Fibroblast of skin of scalp (primary cell): ENCODE results near the gene TEX29.
A peak's percentile ranks its signal among the peaks of the same experiment; 100 is the strongest.

Experiments used
- DNase-seq: peaks from one replicate; pipeline ENCODE4 v3.0.0-alpha.2; 2013

The TEX29 gene

DNA sequence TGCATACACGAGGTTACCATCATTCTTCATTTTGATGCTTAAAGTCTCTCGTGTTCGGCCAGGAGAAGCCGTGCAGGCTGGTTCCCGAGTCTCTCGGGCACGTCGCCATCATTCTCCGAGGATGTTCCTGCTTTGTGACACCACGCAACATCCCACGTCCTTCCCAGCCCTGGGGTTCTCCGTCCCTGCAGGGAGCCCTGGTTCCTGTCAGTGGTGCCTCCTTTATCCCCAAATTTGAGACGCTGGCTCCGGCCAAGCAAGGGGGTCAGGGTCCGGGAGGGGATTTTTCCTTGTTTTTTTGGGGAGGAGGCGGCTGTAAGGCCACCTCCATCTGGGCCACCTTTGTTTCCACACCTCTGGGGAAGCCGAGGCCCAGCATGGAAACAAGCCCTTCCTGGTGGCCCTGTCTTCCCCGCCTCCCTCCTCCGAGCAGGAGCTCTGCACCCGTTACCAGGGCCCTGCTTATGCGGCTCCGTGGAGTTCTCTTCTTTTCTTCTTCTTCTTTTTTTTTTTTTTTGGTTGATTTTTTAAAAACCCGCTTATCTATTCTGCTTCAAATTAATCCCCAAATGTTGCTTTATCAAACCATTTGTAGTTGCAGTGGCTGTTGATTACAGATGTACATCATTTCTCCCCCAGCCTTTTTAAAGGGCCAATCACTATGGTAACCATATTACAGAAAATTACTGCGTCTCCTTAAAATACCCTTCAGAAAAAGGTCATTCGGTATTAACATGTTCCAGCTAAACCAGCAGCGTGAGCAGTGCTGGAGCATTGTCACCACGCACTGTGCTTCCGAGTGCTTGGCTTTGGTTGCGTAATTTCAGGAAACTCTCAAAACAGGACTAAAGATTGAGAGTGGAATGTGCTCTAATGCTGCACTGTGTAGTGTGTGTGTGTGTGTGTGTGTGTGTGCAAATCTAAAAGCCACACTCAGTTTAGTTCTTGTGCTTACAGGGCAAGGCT lies 50.4 kb downstream of the TEX29 start:
- DNase-seq: peak; percentile 5

DNA sequence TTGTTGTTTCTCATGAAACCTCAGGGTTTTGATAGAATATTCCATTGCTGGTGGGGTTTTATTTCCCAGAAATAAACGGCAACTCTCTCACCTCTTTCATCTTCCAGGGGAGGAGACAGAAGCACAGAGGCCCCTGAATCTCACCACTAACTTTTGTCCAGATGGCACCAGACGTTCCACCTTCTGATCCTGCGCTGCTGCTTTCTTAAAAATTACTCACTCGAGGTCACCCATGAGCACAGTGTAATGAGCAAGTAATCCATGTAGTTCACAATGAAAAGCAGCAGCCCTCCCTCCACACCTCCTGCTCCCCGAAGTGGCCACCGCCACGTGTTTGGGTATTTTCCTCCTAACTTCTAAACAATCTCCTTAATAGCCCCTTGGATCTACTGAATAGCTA lies 51.3 kb downstream of the TEX29 start:
- no peak for DNase-seq

DNA sequence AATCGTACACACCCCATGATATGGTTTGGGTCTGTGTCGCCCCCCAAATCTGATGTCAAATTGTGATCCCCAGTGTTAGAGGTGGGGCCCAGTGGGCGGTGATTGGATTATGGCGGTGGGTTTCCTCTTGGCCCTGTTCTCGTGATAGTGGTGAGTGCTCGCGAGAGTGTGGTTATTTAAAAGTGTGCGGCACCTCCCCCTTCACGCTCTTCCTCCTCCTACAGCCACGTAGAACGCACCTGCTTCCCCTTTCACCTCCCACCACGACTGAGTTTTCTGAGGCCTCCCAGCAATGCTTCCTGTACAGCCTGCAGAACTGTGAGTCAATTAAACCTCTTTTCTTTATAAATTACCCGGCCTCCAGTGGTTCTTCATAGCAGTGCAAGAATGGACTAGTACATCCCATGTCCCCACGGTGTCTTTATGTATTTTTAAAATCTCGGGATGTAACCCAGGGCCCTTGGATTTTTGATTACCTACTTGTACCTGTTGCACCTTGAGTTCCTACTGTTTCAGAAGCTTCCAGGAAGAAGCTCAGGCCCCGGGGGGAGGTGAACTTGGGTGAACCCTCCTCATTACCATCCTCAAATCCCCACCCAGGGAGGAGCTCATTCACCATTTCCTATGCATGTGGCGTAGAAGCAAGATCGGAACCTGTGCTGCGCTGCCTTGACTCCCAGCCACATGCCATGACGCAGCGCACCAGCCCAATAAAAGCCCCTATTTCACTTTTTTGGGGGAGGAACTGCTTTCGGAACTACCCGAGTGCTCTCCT lies 52.4 kb downstream of the TEX29 start:
- no peak for DNase-seq

DNA sequence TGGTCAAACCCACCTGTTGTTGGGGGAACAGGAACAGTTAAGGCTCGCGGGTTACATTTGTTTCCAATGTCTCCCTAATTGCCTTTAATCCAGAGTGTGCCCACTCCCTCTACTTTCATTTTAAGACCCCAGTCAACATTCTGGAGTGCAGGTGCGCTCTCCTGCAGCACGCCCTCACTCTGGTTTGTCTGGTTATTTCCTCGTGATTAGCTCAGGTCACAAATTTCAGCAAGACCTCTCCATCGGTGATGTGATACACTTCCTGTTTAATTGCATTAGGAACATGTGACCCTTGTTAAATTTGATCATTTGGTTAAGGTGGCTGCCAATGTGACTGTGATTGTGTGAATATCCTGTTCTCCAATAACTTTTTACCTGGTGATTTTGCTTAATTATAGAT lies 53.0 kb downstream of the TEX29 start:
- no peak for DNase-seq

DNA sequence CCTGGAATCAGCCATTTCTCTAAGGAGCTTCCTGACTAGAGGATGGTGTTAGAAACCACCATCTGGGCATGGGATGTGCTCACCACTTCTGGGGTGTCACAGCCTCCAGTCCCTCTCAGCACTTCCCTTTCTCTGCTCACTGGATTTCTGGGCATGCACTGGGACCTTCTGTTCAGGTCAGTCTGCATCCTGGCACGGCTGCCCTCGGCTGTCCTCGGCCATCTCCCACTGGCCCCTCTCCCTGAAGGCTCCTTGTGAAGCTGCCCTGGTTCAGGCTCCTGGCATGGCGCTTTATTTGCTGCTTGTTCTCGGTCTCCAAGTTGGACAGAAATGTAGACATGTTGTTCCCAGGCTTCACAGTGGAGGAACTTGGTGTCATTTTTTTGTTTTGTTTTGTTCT lies 60.0 kb downstream of the TEX29 start:
- no peak for DNase-seq

DNA sequence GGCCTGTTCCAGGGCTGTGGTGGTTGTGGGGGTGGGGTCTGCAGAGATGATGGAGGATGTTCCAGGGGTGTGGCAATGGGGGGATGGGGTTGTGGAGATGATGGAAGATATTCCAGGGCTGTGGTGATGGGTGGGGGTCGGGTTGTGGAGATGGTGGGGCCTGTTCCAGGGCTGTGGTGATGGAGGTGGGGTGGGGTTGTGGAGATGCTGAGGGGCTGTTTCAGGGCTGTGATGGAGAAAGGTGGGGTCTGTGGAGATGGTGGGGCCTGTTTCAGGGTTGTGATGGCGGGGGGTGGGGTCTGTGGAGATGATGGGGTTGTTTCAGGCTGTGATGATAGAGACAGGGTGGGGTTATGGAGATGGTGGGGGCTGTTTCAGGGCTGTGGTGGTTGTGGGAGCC lies 62.0 kb downstream of the TEX29 start:
- no peak for DNase-seq

DNA sequence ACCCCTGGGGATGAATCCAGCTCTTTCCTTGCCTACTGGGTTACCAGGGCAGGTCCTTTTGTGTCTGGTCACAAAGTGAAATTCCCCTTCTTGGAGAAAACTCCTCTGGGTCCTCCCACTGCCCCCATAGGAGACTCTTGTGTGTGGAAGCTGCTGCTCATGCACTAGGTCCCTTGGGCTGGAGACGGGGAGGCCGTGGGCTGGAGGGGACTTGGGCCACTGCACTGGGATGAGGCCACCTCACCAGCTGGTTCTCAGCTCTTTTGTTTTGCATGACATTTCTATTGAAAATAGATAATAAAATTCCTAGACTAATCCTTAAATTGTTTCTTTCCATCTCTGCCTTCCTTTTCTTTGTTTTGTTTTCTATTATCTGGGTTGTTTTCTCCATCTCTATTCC lies 62.4 kb downstream of the TEX29 start:
- no peak for DNase-seq

DNA sequence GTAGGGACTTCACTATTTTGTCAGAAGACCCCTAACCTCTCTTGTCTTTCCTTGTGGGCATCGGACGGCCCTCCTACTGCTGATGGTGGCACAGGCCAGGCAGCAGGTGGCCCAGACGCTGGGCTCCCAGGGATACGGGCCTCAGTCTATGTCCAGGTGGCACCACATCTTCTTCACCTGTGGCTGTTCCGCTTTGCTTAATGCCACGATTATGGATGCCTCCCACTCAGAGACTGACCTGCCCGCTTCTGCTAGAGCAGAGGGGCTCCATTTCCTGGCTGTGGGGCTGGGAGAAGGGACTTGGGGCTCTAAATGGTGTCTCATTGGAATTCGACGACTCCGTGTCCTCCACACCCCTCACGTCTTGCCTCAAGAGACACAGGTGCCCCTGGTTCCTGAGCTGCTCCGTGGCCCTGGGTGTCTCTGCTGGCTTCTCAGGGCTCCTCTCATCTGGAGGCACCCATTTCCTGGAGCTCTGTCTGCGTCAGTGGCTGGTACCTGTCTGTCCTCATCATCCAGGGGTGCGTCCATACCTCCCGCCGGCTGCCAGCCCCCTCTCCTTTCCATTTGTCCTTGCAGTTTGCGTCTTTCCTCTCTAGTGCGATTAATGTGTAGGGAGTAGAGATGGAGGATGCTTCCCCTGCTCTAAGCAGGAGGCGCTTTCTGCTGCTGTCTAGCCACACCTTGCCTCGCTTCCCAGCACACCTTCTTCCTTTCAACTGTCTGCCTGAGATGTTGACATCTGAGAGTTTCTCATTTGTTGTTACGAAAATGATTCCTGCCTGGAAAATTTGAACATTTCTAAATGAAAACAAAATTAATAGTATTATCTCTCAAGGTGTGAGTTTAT lies 63.4 kb downstream of the TEX29 start:
- no peak for DNase-seq

DNA sequence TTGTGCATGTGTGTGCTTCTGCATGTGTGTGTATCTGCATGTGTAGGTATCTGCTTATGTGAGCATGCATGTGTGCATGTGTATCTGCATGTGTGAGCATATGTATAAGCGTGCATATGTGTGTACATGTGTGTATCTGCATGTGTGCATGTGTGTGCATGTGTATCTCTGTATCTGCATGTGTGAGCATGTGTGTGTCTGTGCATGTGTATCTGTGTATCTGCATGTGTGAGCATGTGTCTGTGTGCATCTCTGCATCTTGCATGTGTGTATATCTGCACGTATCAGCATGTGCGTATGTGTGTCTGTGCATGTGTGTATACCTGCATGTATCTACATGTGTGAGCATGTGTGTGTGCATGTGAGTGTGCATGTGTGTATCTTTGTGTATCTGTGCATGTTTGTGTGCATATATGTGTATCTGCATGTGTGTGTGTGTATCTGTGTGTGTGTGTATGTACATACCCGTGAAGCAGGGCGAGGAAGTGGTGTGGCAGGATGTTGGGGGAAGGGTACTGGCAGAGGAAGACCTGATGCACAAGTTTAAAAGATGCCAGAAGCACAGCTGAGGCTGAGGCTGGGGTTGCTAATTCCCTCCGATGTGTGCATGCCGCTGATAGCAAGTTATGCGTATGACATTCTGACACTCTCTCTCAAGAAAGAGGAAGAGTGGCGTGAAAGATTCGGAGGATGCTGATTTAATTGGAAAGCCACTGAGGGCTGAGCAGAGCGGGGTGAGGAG lies 64.2 kb downstream of the TEX29 start:
- DNase-seq: no peak

DNA sequence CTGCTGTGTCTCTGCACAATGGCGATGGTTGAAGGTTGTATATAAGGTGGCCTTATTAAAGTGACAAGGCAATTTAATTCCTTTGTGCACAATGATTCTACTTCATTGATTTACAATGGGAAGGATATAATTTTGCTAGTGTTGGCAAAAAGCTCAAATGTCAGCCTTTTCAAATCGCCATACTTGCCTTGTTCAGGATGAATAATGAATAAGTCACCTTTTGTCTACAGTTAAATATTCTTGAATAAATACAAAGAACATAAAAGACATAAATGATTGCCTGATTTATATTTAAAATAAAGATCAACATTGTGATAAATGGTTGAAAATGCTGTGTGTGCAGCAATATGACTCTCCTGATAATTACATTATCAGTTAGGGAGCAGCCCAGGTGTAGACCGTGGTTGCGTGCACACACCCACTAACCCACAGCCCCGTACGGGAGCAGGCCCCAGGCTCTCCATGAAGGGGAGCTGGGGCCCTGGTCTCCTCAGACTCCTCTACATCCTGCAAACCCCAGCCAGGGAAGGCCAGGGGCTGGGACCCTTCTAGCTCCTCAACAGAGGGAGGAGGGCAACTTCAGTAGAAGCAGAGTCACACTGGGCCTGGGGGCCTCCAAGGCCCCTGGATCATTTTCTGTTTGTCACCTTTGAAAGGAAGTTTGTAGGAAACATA lies 64.9 kb downstream of the TEX29 start:
- no peak for DNase-seq

DNA sequence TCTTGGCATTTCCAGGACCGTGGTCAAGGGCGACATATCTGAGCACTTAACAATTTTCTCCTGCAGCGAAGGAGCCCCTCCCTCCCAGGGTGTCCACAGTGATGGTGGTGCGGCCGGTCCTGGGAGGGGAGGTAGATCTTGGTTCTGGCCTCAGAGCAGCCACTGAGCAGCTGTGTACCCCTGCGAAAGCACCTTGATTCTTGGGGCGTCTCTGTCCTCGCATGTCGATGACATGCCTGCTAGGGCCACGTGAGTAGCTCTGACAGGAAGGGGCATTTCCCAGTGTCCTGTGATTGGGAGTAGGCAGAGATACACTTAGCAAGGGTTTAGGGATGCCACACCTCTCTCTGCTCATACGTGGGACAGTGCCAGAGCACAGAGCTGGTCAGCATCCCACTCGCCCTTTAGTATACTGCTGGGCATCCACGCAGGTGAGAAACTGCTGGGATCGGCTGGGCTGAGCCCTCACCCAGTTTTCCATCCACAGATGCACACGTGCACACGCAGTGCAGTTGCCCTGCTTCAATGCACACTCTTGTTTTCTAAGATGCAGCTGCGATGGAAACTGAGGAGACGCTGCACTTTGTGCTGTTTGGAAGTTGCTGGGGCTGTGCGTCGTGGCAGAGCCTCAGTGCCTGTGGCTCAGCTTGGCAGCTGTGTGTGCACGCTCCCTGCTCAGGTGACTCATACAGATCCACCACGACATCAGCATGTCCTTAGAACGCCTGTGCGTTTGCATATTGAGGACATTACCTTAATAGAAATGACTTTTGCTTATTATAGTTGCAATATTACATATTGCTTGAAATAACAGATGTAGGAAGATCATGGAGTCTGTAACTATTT lies 66.8 kb downstream of the TEX29 start:
- no peak for DNase-seq

DNA sequence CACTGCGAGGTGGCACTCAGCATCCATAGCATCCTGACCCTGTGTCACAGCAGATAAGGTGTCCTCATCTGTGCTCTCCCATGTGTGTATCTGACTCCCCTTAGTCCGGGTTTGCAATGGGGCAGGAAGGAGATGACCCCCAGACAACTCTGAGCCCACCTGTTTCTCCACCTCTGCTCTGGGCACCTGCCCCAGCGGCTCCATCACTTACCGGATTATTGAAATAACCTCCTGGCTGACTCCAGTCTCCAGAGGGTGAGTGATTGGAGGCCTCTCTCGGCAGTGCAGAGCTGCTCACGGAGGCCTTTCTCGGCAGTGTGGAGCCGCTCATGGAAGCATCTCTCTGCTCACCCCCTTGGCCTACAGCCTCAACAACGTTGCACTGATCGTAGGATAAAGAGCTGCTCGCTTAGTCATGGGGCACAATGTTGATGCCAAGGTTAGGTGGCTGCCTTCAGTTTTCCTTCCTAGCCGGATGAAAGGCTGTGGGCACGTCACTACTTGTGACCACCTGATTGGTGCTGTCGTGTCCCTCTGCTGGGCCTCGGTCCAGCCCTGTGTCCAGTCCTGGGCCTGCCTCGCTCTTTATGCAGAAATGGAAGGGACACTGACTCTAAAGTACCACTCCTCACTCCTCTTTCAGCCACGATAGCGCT lies 67.6 kb downstream of the TEX29 start:
- DNase-seq: no peak

DNA sequence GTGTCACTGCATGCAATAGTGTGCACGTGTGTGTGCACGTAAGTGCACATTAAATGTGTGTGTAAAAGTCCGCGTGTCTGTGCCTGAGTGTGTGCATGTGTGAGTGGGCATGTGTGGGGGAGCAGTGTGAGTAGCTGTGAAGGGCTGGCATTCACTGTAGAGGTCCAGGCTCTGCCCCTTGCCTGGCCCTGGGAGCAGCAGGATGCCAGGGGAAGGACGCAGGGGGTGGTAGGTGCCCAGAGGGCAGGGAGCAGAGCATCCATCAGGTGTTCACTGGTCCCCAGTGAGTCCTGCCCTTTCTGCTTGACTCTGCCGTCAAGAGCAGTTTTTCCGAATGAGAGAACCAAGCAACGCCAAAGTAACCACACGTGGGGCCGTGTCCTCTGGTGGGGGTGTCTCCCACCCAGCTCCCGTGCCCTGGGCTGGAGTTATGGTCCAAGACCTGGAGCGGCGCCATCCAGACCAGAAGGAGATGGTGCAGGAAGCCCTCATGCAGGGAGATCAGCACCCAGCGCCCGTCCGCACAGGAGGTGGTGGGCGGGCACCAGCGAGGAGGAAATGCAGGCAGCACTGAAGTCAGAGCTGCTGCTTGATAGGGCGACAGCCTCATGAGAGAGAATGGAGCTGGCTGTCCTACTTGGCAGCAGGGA lies 68.5 kb downstream of the TEX29 start:
- DNase-seq: no peak

DNA sequence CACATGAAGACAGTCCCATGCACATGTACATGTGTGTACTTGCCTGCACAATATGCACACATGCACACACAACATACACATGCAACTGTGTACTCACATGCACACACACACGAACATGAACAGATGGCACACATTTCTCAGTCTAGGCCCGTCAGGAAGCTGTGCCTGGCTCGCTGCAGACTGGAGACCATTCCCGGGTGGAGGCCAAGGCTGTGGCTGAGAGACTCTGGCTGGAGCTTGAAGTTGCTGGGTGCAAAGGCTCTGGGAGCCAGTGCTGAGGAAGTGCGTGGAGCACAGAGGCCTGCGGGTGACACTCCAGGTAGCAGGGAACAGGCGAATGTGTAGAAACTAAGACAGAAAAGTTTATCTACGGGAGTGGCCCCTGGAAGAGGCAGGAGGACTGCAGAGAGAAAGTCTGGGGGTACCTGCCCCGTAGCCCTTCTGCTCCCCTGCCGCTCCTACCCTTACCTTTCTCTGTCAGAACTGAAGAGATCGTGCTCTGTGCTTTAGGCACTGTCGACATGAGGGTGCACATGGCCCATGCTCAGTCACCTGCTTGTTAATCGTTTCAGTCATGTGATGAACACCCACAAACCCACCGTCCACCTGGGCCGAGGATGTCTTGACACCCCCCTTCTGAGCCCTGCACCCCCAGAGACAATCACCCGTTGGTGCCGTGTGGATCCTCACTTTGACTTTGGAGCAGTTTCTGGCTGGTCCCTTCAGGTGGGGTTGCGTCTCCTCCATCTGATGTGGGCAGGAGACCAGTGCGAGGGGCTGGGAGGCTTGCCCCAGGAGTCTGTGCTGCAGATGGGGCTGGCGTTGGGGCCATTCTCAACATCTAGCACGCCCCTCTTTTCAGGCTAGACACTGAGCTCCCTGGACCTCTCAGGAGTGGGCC lies 69.4 kb downstream of the TEX29 start:
- DNase-seq: no peak

DNA sequence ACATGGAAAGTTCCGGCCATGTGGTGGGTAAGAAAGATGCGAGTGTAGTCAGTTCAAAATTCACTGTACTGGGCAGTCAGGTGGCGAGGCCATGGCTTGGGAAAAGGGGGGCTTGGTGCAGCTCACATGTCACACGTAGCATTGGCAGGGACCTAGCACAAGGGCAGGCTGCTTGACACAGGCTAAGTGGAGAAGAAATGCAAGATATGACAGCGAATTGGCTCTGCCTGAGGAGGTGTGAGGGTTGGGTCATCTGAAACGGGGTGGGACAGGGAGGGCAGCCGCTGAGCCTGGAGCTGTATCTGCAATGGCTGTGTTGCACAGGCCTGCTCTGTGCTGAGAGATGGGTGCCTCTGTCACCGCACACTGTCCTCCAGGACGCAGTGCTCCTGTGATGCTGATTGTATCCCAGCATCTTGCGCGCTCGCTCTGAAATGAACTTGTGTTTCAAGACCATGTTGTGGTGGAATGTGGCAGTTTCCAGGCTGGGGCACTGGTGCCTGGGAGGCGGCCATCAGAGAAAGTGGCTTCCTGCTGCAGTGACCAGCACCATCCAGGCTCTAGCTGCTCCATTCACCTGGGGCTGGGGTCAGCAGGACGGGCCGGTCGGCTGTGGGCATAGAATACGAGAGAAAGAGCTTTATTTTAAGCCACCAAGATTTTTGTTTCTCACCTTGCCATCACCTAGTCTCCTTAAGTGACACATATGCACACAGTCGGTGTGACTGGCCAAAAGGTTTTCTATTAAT lies 70.3 kb downstream of the TEX29 start:
- DNase-seq: no peak

DNA sequence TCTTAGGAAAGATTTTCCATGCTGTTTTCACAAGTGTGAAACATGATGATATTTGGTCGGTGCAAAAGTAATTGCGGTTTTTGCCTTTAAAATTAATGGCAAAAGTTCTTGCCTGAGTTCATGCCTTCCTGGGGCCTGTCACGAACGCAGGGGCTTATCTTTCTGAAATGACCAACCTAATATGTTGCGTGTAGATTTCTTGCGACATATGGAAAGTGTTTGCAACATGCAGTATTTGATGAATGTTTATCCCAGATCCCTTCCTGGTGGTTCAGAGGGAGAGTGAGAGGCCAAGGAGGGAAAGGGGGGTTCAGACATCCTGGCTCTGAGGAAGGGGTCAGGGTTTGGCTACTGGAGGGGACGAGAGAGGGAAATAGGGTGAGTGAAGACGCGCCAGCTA lies 72.0 kb downstream of the TEX29 start:
- DNase-seq: no peak

DNA sequence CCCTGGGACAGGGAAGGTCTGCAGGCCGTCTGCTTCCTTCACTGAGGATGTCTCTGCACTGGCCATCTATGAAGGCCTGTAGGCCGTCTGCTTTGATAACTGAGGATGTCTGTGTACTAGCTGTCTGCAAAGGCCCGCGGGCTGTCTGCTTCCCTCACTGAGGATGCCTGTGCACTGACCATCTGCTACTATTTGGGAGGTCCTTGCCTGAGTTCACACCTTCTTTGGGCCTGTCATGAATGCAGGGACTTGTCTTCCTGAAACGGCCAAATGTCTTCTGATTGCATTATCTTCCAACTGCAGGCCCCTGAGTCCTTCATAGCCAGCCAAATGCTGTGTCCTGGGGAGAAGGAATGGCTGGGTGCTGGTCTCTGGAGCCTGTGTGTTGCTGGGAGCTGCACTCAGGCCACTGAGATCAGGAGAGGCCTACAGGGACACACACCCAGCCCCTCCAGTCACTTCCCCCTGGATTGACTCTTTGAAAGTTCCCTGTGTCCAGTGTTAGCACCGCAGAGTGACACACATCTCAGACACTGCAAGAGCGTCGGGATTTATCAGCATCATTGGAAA lies 72.9 kb downstream of the TEX29 start:
- no peak for DNase-seq
